ENCODE results near the gene LDB1. TPM values are rescaled to one million over a fixed set of nuclear protein-coding genes. Genes with fewer than 3 reads are reported as not detected.

Gene LDB1
- total and polyA plus RNA-seq, 2 donors (not counting 3 experiments of a cell fraction or from before 2014, with no cell fraction given) = 65.7 to 137 TPM

DNA sequence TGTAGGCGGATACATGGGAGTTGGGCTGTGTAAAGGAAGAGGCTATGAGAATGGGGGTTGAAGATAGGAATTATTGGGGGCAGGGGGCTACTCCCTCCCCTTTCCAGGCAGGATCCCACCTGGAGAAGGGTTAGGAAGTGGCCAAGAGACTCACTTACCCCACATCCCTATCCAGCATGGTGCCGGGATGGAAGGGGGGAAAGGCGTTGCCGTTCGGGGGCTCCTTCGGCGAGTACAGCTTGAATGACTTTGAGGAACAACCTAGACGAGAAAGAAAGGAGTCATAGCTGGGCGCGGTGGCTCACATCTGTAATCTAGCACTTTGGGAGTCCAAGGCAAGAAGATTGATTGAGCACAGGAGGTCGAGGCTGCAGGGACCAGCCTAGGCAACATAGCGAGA lies 8.9 kb downstream of the LDB1 start:
- Histone ChIP-seq H3K27ac (ENCODE audit: insufficient read depth, low read depth, low read length) (no peak overlapping the region), H3K27me3 (ENCODE audit: control insufficient read depth in 2 of 2, insufficient read depth in 2 of 2, low read length in 2 of 2) (no peaks in the 10 kb centered on the region), H2AFZ (ENCODE audit: low read depth, low read length) (no peak overlapping the region), H3K4me1 (ENCODE audit: control insufficient read depth, extremely low read depth, insufficient read depth, low read length) (peaks cover 26% of the 10 kb centered on the region), H3K9me3 (replicated peaks; ENCODE audit: control insufficient read depth, insufficient read depth, low read length) (no peaks in the 10 kb centered on the region), H4K20me1 (replicated peaks; ENCODE audit: control insufficient read depth, extremely low read depth, insufficient read depth, low read length) (no peaks in the 10 kb centered on the region), H3K4me3 (replicated peaks in 1 of 3; ENCODE audit: insufficient read depth in 1 of 3, low read depth in 1 of 3, low read length in 3 of 3) (no peak overlapping the region), H3K9me1 (replicated peaks; ENCODE audit: control insufficient read depth, extremely low read depth, insufficient read depth, low read length) (no peaks in the 10 kb centered on the region), H3K36me3 (ENCODE audit: control insufficient read depth in 2 of 2, extremely low read depth in 1 of 2, insufficient read depth in 2 of 2, low read length in 2 of 2) (peaks cover 22 to 45% of the 10 kb centered on the region in 2 experiments), H3K4me2 (ENCODE audit: insufficient read depth, low read length) (no peak overlapping the region), H3K9ac (replicated peaks; ENCODE audit: extremely low read depth, insufficient read depth, low read length) (no peak overlapping the region), H3K79me2 (ENCODE audit: control insufficient read depth, insufficient read depth, low read length) (peaks cover 27% of the 10 kb centered on the region)
- no TSS peak for BruUV-seq (replicated peaks)
- TF ChIP-seq, protein P1, sequence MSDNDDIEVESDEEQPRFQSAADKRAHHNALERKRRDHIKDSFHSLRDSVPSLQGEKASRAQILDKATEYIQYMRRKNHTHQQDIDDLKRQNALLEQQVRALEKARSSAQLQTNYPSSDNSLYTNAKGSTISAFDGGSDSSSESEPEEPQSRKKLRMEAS (IDR thresholded peaks at IDR 0.05; ENCODE audit: insufficient read depth, insufficient read length) = no peak
- TF ChIP-seq POLR2A (IDR thresholded peaks at IDR 0.05; ENCODE audit: low read depth, low read length) (no peak), POLR2AphosphoS5 (IDR thresholded peaks at IDR 0.05; ENCODE audit: insufficient read depth, low read depth, low read length) (no peak), EZH2 (IDR thresholded peaks at IDR 0.05; ENCODE audit: borderline replicate concordance, low read depth, low read length, severe bottlenecking) (no peak), FOS (IDR thresholded peaks at IDR 0.05; ENCODE audit: borderline replicate concordance, insufficient read depth, low read length) (no peak), JUN (IDR thresholded peaks at IDR 0.05; ENCODE audit: borderline replicate concordance, insufficient read depth, insufficient read length, low read depth) (no peak), GATA2 (IDR thresholded peaks at IDR 0.05; ENCODE audit: insufficient read depth, insufficient read length, low read depth, low read length) (no peak), MYC (IDR thresholded peaks at IDR 0.05; ENCODE audit: low read depth, low read length) (no peak)
- TF ChIP-seq, protein P2, sequence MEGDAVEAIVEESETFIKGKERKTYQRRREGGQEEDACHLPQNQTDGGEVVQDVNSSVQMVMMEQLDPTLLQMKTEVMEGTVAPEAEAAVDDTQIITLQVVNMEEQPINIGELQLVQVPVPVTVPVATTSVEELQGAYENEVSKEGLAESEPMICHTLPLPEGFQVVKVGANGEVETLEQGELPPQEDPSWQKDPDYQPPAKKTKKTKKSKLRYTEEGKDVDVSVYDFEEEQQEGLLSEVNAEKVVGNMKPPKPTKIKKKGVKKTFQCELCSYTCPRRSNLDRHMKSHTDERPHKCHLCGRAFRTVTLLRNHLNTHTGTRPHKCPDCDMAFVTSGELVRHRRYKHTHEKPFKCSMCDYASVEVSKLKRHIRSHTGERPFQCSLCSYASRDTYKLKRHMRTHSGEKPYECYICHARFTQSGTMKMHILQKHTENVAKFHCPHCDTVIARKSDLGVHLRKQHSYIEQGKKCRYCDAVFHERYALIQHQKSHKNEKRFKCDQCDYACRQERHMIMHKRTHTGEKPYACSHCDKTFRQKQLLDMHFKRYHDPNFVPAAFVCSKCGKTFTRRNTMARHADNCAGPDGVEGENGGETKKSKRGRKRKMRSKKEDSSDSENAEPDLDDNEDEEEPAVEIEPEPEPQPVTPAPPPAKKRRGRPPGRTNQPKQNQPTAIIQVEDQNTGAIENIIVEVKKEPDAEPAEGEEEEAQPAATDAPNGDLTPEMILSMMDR (IDR thresholded peaks at IDR 0.05; ENCODE audit: extremely low read depth in 1 of 2, insufficient read depth in 1 of 2, low read depth in 1 of 2, low read length in 2 of 2) = no peak
- dilution Hi-C loops (cut with MboI; ENCODE audit: extremely low pct_ligation_motif_present, low sequenced_read_pairs) = no loop called here
- POLR2A ChIA-PET = no interaction called here
- CTCF ChIA-PET = interaction anchor here (0.9 to 1.3 kb wide), 3 partner anchors 9 to 263 kb away, joined by 3 to 5 read pairs (median 4); no protein-coding TSS in a partner anchor
- intact Hi-C loops (cut with micrococcal nuclease) = no loop called here
- no peak for FAIRE-seq
- DNase-seq (ENCODE audit: low read depth, low spot score) = no peak

All from endothelial cell of umbilical vein (primary cell).